Renal pelvis (tissue), 4 donors: ENCODE measurements around the gene RNF208. TPM values are rescaled to one million over a fixed set of nuclear protein-coding genes. Genes with fewer than 3 reads are reported as not detected.
A peak's percentile ranks its signal among the peaks of the same experiment; 100 is the strongest.
"Not testable (repeated sequence)": the region's sequence is repeated elsewhere in the genome, so short reads cannot be mapped to it uniquely, and the experiment has no call there.

Source experiments
- DNase-seq: peaks from one replicate; pipeline ENCODE4 v3.0.0-alpha.2; 2013
- polyA plus RNA-seq, 3 donors: library from polyadenylated mRNA; unstranded; fragments of 120-200 nt; gene quantifications; one replicate each; pipeline ENCODE4 v1.2.1, GENCODE V29; 2013; ENCODE audit not compliant: insufficient read length in 3 of 3

The RNF208 gene
- polyA plus RNA-seq, 3 donors: 12.8 to 13.8 (median 13.2) TPM

DNA sequence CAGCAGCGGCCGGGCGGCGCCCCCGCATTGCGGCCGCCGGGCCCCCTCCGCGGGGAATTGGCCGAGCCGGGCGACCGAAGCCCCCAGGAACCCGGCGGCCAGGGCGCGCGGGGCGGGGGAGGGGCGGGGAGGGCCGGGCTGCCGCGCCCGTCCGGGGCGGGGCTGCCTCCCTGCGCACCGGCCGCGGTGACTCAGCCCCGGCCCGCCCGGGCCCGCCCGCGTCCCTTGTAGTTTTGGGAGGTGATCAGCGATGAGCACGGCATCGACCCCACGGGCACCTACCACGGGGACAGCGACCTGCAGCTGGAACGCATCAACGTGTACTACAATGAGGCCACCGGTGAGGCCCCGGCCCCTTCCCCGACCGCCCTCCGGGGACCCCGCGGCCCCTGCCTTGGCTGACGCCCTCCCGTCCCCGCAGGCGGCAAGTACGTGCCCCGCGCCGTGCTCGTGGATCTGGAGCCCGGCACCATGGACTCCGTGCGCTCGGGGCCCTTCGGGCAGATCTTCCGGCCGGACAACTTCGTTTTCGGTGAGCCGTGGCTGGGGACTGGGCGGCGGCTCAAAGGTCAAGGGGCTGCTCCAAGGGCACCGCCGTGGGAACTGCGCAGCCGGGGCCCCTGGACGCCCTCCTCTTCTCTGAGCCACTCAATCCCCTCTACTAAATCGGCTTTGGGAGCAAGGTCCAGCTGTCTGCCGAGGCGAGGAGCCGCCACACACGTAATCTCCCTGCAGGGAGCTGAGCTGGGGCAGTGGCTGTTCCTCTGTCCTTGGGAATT lies 19.6 kb upstream of the RNF208 start:
- DNase-seq: no peak

DNA sequence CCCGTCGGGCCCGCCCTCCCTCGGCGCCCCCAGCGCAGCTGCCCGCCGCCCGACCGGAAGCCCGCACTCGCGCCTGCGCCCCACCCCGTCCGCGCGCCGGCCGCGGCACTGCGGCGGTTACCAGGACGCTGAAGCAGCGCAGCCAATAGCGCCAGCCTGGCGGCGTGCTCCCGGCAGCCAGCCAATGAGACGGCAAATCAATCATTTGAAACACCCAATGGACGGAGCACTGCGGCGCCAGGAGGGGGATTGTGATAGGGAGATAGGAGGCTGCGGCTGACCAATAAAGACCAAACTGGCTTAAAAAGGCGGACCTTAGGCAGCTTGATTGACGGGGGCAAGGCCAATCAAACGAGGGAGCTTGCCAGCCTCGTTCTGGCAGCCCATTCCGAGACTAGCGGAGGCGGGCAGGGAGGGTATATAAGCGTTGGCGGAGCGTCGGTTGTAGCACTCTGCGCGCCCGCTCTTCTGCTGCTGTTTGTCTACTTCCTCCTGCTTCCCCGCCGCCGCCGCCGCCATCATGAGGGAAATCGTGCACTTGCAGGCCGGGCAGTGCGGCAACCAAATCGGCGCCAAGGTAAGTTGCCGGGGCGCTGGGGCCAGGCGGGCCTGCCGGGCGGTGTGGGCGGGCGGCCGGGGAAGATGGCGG lies 18.9 kb upstream of the RNF208 start, which contains the start of gene TUBB4B:
Gene TUBB4B, plus strand, starts transcription at position 447 of the 649 bp plus-strand sequence. Its CDS starts 74 bp downstream, at position 521.
- DNase-seq: peak; percentile 100

DNA sequence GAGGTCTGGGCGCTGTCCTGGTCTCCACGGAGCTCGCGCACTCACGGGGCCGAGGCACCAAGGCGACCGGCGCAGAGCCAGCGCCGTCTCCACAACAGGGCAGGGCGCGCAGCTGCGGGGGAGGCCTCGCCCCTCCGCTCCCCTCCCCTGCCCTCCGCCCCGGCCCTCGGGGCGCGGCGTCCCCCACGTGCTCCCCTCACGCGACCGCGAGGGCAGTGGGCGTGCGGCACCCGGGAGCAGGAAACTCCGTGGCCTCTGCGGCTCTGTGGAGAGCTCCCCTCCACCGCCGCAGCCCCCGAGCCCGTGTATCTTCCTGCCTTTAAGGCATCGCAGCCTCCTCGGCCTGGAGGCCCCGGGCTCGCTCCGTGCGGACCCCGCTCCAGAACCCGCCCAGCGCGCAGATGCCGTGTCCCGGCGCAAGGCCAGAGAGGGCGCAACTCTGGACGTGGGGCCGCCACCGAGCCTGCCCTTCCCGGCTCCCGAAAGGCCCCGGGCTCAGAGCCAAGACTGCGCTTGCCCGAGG lies 18.3 kb upstream of the RNF208 start:
- peak; percentile 76 for DNase-seq

DNA sequence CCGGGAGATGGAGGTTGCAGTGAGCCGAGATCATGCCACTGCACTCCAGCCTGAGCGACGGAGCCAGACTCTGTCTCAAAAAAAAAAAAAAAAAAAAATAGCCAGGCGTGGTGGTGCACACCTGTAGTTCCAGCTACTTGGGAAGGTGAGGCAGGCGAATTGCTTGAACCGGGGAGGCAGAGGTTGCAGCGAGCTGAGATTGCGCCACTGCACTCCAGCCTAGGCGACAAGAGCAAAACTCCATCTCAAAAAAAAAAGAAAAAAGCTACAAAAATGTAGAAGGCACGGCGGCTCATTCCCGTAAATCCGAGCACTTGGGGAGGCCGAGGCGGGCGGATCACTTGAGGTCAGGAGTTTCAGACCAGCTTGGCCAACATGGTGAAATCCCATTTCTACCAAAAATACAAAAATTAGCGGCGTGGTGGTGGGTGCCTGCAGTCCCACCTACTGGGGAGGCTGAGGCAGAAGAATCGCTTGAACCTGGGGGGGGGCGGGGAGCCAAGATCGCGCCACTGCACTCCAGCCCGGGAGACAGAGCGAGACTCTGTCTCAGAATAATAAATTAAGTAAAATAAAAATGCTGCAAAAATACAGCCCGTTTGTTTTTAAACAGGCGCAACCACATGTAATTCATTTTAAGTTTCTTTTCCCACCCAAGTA lies 17.6 kb upstream of the RNF208 start:
- DNase-seq: not testable (repeated sequence)

GRCh38 chr9:137237759-137238726 lies 16.0 kb upstream of the RNF208 start:
- no peak for DNase-seq

DNA sequence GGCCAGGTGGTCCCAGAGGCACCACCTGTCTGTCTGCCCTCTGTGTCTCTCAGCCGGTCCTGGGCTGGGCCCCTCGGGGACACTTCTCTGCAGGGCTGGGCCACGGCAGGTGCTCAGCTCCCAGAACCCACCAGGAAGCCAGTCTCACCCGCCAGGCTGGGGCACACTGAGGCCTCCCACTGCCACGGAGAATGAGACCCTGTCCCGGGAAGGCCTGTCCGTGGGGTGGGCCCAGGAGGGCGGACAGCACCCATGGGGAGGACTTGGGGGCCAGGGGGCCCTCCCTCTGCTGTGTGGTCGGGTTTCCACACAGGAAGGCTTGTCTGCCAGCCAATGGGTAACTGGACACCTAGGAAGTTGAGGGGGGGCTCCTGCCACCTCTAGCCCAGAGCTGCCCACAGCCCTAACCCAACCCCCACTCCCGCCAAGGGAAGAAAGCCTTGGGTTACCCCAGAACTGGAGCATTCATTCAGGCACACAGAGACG lies 14.9 kb upstream of the RNF208 start:
- no peak for DNase-seq

GRCh38 chr9:137236238-137236935 lies 14.3 kb upstream of the RNF208 start:
- peak; percentile 82 for DNase-seq

DNA sequence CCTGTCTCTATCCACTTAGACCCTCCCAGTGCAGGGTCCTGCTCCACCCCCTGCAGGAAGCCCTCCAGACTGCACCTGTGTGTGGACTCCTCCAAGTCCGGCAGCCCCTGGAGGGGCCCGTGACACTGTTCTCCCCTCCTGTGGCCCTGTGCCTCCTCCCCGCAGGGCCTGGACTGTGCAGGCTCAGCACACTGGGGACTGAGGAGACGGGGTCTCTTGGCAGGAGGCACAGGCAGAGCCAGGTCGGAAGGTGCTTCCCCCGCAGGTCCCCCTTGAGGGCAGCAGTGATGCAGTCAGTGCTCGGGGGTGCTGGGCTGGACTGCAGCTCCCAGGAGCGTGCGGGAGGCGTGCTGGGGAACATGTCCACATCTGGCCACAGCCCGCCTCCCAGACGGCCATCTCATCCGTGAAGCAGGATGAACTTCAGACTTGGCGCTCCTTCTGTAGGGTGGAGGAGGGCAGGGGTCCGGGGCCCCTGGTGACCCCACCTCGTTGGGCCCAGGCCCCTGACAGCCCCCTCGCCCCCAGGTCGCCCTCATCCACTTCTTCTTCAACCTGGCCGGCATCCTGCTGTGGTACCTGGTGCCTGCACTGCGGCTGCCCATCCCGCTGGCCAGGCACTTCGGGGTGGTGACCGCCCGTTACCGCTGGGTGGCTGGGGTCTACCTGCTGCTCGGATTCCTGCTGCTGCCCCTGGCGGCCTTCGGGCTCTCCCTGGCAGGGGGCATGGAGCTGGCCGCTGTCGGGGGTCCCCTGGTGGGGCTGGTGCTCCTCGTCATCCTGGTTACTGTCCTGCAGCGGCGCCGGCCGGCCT lies 13.6 kb upstream of the RNF208 start:
- no peak for DNase-seq

DNA sequence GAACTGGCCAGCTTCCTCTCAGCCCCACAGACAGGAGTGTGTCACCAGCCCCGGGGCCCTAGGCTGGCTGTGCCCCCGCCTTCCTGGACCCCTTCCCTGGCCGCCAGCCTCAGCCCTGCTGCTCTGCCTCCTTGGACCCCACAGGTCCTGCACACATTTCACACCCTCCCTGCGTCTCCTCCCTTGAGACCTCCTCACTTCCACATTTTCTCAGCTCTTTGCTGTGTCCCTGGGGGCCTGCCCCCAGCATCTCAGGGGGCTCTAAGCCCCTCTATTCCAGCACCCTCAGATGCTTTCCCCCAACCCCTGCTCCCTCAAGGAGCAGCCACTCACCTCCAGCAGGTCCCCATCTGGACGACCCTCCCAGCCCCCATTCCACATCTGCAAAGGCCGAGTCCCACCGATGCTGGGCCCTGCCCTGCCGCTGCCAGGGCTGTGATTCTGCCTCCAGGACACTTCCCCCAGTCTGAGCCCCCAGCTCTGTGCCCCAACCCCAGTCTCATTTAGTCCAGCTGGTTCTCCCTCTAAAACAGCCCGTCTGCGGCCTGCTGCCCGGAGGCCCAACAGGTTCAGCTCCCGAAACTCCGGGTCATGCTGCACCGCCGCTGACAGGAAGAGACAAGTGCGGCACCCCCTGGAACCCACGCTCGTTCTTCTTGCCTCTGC lies 12.9 kb upstream of the RNF208 start:
- DNase-seq: no peak

DNA sequence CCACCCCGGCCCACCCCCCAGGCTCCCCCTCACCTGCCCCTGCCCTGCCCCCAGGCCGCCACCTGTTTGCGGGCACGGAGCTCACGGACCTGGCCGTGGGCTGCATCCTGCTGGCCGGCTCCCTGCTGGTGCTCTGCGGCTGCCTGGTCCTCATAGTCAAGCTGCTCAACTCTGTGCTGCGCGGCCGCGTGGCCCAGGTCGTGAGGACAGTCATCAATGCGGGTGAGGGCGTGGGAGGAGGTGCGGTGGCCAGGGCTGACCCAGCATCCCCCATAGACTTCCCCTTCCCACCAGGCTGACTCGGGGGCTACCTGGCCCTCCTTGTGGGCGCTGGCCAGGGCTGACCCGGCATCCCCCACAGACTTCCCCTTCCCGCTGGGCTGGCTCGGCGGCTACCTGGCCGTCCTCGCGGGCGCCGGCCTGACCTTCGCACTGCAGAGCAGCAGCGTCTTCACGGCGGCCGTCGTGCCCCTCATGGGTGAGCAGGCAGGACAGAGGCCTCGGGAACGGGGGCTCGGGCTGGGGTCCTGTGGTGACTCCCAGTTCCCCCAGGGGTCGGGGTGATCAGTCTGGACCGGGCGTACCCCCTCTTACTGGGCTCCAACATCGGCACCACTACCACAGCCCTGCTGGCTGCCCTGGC lies 12.1 kb upstream of the RNF208 start:
- no peak for DNase-seq

DNA sequence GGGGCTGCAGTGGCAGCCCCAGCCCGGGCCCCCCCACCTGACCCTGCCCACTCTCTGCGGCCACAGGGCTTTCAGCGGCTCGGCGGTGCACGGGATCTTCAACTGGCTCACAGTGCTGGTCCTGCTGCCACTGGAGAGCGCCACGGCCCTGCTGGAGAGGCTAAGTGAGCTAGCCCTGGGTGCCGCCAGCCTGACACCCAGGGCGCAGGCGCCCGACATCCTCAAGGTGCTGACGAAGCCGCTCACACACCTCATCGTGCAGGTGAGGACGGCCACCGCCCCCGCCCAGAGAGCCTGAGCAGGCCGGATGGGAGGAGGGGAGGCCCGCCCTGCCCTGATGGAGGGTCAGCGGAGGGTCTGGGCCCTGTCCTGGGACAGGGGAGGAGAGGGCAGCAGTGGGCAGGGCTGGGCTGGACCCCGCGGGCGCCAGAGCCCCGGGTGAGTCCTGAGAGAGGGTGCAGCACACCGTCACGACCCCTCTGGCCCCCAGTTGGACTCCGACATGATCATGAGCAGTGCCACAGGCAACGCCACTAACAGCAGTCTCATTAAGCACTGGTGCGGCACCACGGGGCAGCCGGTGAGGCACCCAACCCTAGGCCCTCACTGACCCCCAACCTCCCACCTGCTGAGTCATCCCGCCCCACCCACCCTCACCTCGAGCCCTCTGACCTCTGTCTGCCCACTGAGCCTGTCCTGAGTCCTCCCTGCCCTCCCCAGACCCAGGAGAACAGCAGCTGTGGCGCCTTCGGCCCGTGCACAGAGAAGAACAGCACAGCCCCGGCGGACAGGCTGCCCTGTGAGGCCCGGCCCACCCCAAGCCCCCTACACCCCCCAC lies 11.3 kb upstream of the RNF208 start:
- no peak for DNase-seq

- DNase-seq: no peak
Measured at GRCh38 chr9:137232510-137232909, 10.5 kb upstream of the RNF208 start.

GRCh38 chr9:137232101-137232500 lies 10.1 kb upstream of the RNF208 start:
- no peak for DNase-seq

GRCh38 chr9:137231372-137232039 lies 9.5 kb upstream of the RNF208 start:
- no peak for DNase-seq

DNA sequence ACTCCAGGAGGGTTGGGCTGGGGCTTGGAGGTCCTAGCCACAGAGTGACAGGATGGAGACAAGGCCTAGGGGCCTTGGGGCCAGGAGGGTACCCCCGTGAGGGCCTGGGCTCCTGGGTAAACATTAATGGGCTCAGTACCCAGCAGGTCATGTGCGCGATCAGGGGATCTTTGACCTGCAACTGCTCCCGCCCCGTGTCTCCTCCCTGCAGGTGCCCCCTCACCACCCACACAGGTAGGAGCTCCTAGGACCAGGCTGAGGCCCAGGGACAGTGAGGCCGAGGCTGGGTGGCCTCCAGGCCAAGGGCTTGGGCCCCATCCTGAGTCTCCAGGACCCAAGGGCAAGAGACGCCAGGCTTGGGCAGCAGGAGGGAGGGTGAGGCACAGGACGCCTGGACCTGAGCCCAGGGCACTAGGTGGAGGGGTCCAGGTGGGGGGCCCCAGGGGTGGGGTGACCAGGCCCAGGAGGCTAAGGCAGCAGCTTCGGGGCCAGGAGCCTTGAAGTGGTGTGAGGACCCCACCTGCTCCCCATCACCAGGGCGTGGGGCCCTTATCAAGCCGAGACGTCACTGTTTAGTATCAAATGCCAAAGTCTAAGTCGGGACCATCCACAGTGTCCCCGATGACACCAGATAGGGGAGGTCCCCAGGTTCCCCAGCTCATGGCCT lies 8.8 kb upstream of the RNF208 start, which contains the start of gene SLC34A3:
Gene SLC34A3, plus strand, starts transcription at position 197 of the 667 bp plus-strand sequence. CDS start 802 bp downstream, outside the sequence.
- DNase-seq: no peak
